Astrocyte of the cerebellum (primary cell): ENCODE measurements around the gene SLC22A4.

Experiments
- DNase-seq: peaks from one replicate; pipeline ENCODE4 v3.0.0-alpha.2; 2011; ENCODE audit warnings: low read depth
- H3K4me3 ChIP-seq: 2 replicates; pipeline ENCODE4 v1.5.1; 2011; ENCODE audit warnings: mild to moderate bottlenecking, low read depth, low read length, moderate library complexity
- in situ Hi-C: cut with HindIII; loops from 2 replicates; pipeline ENCODE4 v1.10.0; 2017; ENCODE audit warnings: low sequenced_read_pairs
- TF ChIP-seq, protein P1 (sequence below): IDR thresholded peaks from 2 replicates; pipeline ENCODE4 v1.5.1; 2012; ENCODE audit warnings: low read length, low read depth, moderate library complexity, mild to moderate bottlenecking; ENCODE audit errors: missing control alignments

SLC22A4 gene

DNA sequence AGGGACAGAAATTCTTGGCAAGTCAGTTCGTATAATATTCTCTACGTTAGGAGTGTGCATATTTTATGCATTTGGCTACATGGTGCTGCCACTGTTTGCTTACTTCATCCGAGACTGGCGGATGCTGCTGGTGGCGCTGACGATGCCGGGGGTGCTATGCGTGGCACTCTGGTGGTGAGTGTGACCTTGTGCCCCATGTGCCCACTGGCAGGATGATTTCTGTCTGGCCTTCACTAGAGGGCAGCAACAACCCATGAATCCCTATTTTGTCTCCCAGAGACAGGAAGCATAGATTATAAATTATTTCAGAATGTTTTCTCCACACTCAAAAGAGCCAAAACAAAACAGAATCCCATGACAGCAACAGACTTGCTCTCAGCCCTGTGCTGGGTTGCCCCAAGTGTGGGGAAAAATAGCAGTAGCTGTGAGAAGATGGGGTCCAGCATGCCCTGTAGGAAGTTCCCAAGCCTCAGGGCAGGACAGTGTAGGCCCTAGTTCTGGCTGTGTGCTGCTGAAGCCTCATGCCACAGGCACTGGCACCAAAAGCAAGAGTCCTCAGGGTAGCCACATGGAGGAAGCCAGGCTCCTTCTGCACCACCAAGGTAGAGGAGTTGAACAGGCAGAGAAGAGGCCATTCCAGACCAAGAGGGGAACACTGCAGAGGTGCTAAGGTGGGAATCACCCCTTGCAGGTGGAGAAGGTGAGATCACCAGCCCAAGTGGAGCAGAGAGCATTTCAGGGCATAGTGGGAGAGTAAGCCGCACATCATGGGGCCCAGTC, 91.3 kb downstream of the SLC22A4 start:
- DNase-seq, result no peak
- TF ChIP-seq, protein P1, sequence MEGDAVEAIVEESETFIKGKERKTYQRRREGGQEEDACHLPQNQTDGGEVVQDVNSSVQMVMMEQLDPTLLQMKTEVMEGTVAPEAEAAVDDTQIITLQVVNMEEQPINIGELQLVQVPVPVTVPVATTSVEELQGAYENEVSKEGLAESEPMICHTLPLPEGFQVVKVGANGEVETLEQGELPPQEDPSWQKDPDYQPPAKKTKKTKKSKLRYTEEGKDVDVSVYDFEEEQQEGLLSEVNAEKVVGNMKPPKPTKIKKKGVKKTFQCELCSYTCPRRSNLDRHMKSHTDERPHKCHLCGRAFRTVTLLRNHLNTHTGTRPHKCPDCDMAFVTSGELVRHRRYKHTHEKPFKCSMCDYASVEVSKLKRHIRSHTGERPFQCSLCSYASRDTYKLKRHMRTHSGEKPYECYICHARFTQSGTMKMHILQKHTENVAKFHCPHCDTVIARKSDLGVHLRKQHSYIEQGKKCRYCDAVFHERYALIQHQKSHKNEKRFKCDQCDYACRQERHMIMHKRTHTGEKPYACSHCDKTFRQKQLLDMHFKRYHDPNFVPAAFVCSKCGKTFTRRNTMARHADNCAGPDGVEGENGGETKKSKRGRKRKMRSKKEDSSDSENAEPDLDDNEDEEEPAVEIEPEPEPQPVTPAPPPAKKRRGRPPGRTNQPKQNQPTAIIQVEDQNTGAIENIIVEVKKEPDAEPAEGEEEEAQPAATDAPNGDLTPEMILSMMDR, result peak; percentile 68
- in situ Hi-C loops, result loop anchor here (5.0 to 10.0 kb wide), 2 partner anchors 92 to 499 kb away; no protein-coding TSS in a partner anchor
- no peak overlapping the region for H3K4me3 ChIP-seq

- H3K4me3 ChIP-seq, result no peak overlapping the region
These were observed 92.6 kb downstream of the SLC22A4 start for GRCh38 chr5:132386644-132387286.

GRCh38 chr5:132387640-132388117, 93.5 kb downstream of the SLC22A4 start:
- TF ChIP-seq, protein P1, result no peak
- peak; percentile 100 for DNase-seq
- in situ Hi-C loops, result loop anchor here (5.0 to 10.0 kb wide), 2 partner anchors 90 to 497 kb away; no protein-coding TSS in a partner anchor
- no peak overlapping the region for H3K4me3 ChIP-seq

More at GRCh38 chr5:132386644-132387286, 92.6 kb downstream of the SLC22A4 start:
- in situ Hi-C loops, result loop anchor here (5.0 to 10.0 kb wide), 2 partner anchors 91 to 498 kb away; no protein-coding TSS in a partner anchor
- no peak for DNase-seq
- TF ChIP-seq, protein P1, result peak; percentile 83

- in situ Hi-C loops, result loop anchor here (5.0 to 10.0 kb wide), 2 partner anchors 89 to 496 kb away; no protein-coding TSS in a partner anchor
- DNase-seq, result peak; percentile 74
- TF ChIP-seq, protein P1, result no peak
- no peak overlapping the region for H3K4me3 ChIP-seq
These were observed 94.3 kb downstream of the SLC22A4 start for GRCh38 chr5:132388244-132389050.

DNA sequence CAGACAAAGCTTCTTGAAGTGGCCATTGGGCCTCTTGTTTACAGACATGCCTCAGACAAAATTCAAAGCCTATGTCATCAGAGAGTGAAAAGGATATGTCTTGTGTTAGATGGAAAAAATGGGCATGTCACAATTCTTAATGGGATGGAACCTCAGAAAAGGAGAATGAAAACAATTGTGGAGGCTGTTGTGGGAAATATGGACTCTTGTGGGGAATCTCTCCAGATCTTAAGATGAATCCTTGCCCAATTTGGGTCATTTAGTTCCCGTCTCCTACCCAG, 94.8 kb downstream of the SLC22A4 start:
- TF ChIP-seq, protein P1, result no peak
- in situ Hi-C loops, result loop anchor here (5.0 to 10.0 kb wide), 2 partner anchors 88 to 496 kb away; no protein-coding TSS in a partner anchor
- DNase-seq, result no peak
- H3K4me3 ChIP-seq, result no peak overlapping the region
